DOHH2 (cell line): Measurements from ENCODE around the gene TGIF2LX.
"Not testable (repeated sequence)": the region's sequence is repeated elsewhere in the genome, so short reads cannot be mapped to it uniquely, and the experiment has no call there.

Experiments used
- H3F3A ChIP-seq: fragments of 200-600 bp; sonication (generic), shearing (Covaris generic); 2 replicates; pipeline ENCODE4 v1.6.0; 2016; ENCODE audit warnings: antibody characterized with exemption, mild to moderate bottlenecking; ENCODE audit not compliant: control insufficient read depth, insufficient read depth
- H3K27ac ChIP-seq: fragments of 200-600 bp; sonication (generic); 2 replicates; pipeline ENCODE4 v1.5.1; 2014; ENCODE audit warnings: low read depth, mild to moderate bottlenecking, low read length, moderate library complexity
- H3K27me3 ChIP-seq: fragments of 200-600 bp; sonication (generic); 2 replicates; pipeline ENCODE4 v1.6.1; 2014; ENCODE audit warnings: mild to moderate bottlenecking, low read length, mixed read lengths; ENCODE audit not compliant: control insufficient read depth
- H3K36me3 ChIP-seq: fragments of 200-600 bp; sonication (generic); 2 replicates; pipeline ENCODE4 v1.6.1; 2014; ENCODE audit warnings: mild to moderate bottlenecking, low read length, moderate library complexity, mixed read lengths; ENCODE audit not compliant: control insufficient read depth
- H3K4me1 ChIP-seq: fragments of 200-600 bp; sonication (generic); 2 replicates; pipeline ENCODE4 v1.6.1; 2014; ENCODE audit warnings: mild to moderate bottlenecking, low read length, mixed read lengths; ENCODE audit not compliant: control insufficient read depth
- H3K4me2 ChIP-seq: fragments of 200-600 bp; sonication (generic); 2 replicates; pipeline ENCODE4 v1.6.0; 2014; ENCODE audit warnings: mild to moderate bottlenecking, low read length, moderate library complexity
- H3K4me3 ChIP-seq: fragments of 200-600 bp; sonication (generic); 2 replicates; pipeline ENCODE4 v1.5.1; 2014; ENCODE audit warnings: mild to moderate bottlenecking, low read length, mixed read lengths
- H3K79me2 ChIP-seq: fragments of 200-600 bp; sonication (generic); 2 replicates; pipeline ENCODE4 v1.6.1; 2014; ENCODE audit warnings: mild to moderate bottlenecking, low read length, mixed read lengths; ENCODE audit not compliant: control insufficient read depth
- H3K9me2 ChIP-seq: fragments of 200-600 bp; sonication (generic); replicated peaks from 2 replicates; pipeline ENCODE4 v1.6.1; 2014; ENCODE audit warnings: mild to moderate bottlenecking, low read length, mixed read lengths; ENCODE audit not compliant: control insufficient read depth
- H3K9me3 ChIP-seq: fragments of 200-600 bp; sonication (generic); 2 replicates; pipeline ENCODE4 v1.6.1; 2014; ENCODE audit warnings: antibody characterized with exemption, low read length, mixed read lengths; ENCODE audit not compliant: control insufficient read depth, insufficient read depth
- H4K20me1 ChIP-seq: fragments of 200-600 bp; sonication (generic); 2 replicates; pipeline ENCODE4 v1.6.0; 2014; ENCODE audit warnings: low read depth, mild to moderate bottlenecking, antibody characterized with exemption, low read length, moderate library complexity; ENCODE audit not compliant: control insufficient read depth, insufficient read depth

Gene TGIF2LX

DNA sequence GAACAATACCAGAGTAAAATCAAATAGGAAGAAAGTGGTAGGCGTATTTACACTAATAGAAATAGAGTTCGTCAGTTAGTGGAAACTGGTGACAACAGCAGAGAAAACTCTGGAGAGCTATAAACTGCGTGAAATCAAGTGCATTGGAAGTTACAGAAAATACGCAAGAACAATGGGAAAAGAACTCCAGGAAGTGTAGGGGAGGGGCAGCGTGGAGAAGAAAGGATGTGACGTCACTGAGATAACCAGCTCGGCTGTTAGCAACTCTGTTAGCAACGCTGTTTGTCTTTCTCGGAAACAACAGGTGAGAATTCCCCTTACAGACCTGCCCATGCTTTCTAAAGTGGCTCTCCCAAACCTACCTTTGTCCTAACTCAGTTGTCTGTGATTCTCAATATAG, at the start of gene TGIF2LX:
TGIF2LX (plus strand) TSS at position 244 of the 400 bp plus-strand sequence. CDS start 178 bp downstream, outside the sequence.
- not testable (repeated sequence) for H4K20me1 ChIP-seq, H3F3A ChIP-seq, H3K9me3 ChIP-seq, H3K4me1 ChIP-seq, H3K4me3 ChIP-seq, H3K27ac ChIP-seq, H3K4me2 ChIP-seq, H3K9me2 ChIP-seq, H3K27me3 ChIP-seq, H3K79me2 ChIP-seq, H3K36me3 ChIP-seq

- not testable (repeated sequence) for H4K20me1 ChIP-seq, H3K36me3 ChIP-seq, H3K9me2 ChIP-seq, H3K79me2 ChIP-seq, H3K4me2 ChIP-seq, H3K27me3 ChIP-seq, H3K4me3 ChIP-seq, H3K27ac ChIP-seq, H3F3A ChIP-seq, H3K9me3 ChIP-seq, H3K4me1 ChIP-seq
These were observed 728 bp downstream of the TGIF2LX start for GRCh38 chrX:89922338-89922934.

GRCh38 chrX:89943077-89943476, 21.4 kb downstream of the TGIF2LX start:
- H3K36me3 ChIP-seq, H3K4me2 ChIP-seq, H3F3A ChIP-seq, H3K27me3 ChIP-seq, H3K79me2 ChIP-seq, H3K9me3 ChIP-seq, H3K9me2 ChIP-seq, H3K4me3 ChIP-seq, H3K27ac ChIP-seq, H4K20me1 ChIP-seq, H3K4me1 ChIP-seq: not testable (repeated sequence)

GRCh38 chrX:89965588-89965987, 43.9 kb downstream of the TGIF2LX start:
- H3K36me3 ChIP-seq, H4K20me1 ChIP-seq, H3K4me3 ChIP-seq, H3K27ac ChIP-seq, H3K4me2 ChIP-seq, H3K9me3 ChIP-seq, H3K27me3 ChIP-seq, H3K4me1 ChIP-seq, H3K79me2 ChIP-seq, H3K9me2 ChIP-seq, H3F3A ChIP-seq: not testable (repeated sequence)
